Measurements from ENCODE around the gene JSRP1.

Gene JSRP1

GRCh38 chr19:2287585-2288337 is 31.5 kb upstream of the JSRP1 start:
- Histone ChIP-seq H3K36me3 (ENCODE audit: control insufficient read depth, low read length) (peaks cover 15% of the 10 kb centered on the region), H3K9me3 (ENCODE audit: control insufficient read depth, insufficient read depth, low read length) (no peaks in the 10 kb centered on the region), H3K27me3 (ENCODE audit: control insufficient read depth, low read length) (peaks cover 3% of the 10 kb centered on the region; the same call in 1 of the 2 replicates), H3K27ac (ENCODE audit: low read depth, low read length) (no peak overlapping the region), H3K4me2 (ENCODE audit: low read length) (peak overlapping the region; percentile 78; the same call in 1 of the 2 replicates), H3F3A (ENCODE audit: control insufficient read depth, insufficient read depth) (peaks cover 10% of the 10 kb centered on the region), H3K4me3 (ENCODE audit: low read length) (no peak overlapping the region), H3K4me1 (ENCODE audit: control insufficient read depth, low read length) (peaks cover 37% of the 10 kb centered on the region), H3K9me2 (replicated peaks; ENCODE audit: control insufficient read depth, low read length) (no peaks in the 10 kb centered on the region), H3K79me2 (ENCODE audit: control insufficient read depth, low read length) (peaks cover 33% of the 10 kb centered on the region), H4K20me1 (ENCODE audit: control insufficient read depth, insufficient read depth, low read depth, low read length) (no peaks in the 10 kb centered on the region)
- TF ChIP-seq, protein P1, sequence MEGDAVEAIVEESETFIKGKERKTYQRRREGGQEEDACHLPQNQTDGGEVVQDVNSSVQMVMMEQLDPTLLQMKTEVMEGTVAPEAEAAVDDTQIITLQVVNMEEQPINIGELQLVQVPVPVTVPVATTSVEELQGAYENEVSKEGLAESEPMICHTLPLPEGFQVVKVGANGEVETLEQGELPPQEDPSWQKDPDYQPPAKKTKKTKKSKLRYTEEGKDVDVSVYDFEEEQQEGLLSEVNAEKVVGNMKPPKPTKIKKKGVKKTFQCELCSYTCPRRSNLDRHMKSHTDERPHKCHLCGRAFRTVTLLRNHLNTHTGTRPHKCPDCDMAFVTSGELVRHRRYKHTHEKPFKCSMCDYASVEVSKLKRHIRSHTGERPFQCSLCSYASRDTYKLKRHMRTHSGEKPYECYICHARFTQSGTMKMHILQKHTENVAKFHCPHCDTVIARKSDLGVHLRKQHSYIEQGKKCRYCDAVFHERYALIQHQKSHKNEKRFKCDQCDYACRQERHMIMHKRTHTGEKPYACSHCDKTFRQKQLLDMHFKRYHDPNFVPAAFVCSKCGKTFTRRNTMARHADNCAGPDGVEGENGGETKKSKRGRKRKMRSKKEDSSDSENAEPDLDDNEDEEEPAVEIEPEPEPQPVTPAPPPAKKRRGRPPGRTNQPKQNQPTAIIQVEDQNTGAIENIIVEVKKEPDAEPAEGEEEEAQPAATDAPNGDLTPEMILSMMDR (IDR thresholded peaks at IDR 0.05; ENCODE audit: low read depth, low read length, poor library complexity, severe bottlenecking) = no peak
- TF ChIP-seq EZH2phosphoT487 (IDR thresholded peaks at IDR 0.05; ENCODE audit: borderline replicate concordance, low read length) = no peak

DNA sequence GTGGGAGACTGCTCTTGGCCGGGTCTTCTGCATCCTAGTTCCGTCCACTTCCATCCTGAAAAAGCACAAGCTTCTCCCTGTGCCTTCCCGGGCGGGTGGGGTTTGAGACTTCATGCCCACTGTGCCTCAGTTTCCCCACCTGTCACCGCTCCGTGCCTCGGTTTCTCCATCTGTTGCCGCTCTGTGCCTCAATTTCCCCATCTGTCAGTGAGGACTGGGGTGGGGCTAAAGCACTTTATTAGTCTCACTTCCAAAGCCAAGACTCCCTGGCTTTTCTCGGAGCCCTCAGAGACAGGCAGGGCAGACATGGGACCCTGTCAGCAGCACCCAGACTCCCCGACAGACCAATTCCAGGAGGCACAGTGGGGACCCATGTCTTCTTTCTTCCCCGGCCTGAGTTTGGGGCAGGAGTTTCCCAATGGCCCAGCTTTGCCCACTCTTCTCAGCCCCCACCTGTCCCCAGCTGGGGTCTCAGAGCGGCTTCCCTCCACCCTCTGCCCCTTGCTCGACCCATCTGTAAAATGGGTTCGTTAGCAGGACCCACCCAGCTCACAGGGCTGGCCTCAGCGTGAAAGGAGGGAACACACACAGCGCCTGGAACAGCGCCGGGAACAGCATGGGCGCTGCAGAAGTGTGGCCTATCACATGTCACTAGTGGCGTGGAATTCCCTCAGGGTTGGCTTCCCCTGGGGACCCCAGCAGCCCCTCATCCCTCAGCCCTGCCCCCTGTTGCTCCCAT is 30.4 kb upstream of the JSRP1 start:
- H3K4me1 ChIP-seq (ENCODE audit: control insufficient read depth, low read length) = peaks cover 49% of the 10 kb centered on the region
- H3K9me3 ChIP-seq (ENCODE audit: control insufficient read depth, insufficient read depth, low read length) = no peaks in the 10 kb centered on the region
- no peaks in the 10 kb centered on the region for H4K20me1 ChIP-seq (ENCODE audit: control insufficient read depth, insufficient read depth, low read depth, low read length)
- H3K4me2 ChIP-seq (ENCODE audit: low read length) = no peak overlapping the region
- H3K4me3 ChIP-seq (ENCODE audit: low read length) = no peak overlapping the region
- peaks cover 13% of the 10 kb centered on the region for H3K27me3 ChIP-seq (ENCODE audit: control insufficient read depth, low read length)
- H3K27ac ChIP-seq (ENCODE audit: low read depth, low read length) = no peak overlapping the region
- peaks cover 8% of the 10 kb centered on the region for H3K36me3 ChIP-seq (ENCODE audit: control insufficient read depth, low read length)
- no peaks in the 10 kb centered on the region for H3K9me2 ChIP-seq (replicated peaks; ENCODE audit: control insufficient read depth, low read length)
- H3K79me2 ChIP-seq (ENCODE audit: control insufficient read depth, low read length) = peaks cover 22% of the 10 kb centered on the region
- H3F3A ChIP-seq (ENCODE audit: control insufficient read depth, insufficient read depth) = peaks cover 10% of the 10 kb centered on the region
- no peak for TF ChIP-seq EZH2phosphoT487 (IDR thresholded peaks at IDR 0.05; ENCODE audit: borderline replicate concordance, low read length)
- TF ChIP-seq, protein P1 (IDR thresholded peaks at IDR 0.05; ENCODE audit: low read depth, low read length, poor library complexity, severe bottlenecking) = no peak

DNA sequence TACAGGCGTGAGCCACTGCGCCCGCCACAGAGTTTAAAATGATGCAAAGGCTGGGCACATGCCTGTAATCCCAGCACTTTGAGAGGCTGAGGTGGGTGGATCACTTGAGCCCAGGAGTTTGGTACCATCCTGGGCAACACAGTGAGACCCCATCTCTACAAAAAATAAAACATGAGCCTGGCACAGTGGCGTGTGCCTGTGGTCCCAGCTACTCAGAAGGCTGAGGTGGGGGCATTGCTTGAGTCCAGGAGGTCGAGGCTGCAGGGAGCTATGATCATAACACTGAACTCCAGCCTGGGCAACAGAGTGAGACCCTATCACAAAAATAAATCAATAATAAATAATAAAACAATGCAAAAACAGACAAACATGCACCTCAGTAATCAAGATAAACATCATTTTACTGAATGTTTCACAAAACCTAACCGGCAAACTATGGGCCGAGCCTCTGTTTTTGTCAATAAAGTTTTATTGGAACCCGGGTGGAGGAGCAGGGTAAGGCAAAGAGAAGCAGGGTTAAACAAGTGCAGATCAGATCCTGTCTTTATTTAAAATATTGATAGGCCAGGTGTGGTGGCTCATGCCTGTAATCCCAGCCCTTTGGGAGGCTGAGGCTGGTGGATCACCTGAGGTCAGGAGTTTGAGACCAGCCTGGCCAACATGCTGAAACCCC is 27.8 kb upstream of the JSRP1 start:
- TF ChIP-seq EZH2phosphoT487 (IDR thresholded peaks at IDR 0.05; ENCODE audit: borderline replicate concordance, low read length) = no peak
- TF ChIP-seq, protein P1 (IDR thresholded peaks at IDR 0.05; ENCODE audit: low read depth, low read length, poor library complexity, severe bottlenecking) = no peak
- no peaks in the 10 kb centered on the region for H3K9me3 ChIP-seq (ENCODE audit: control insufficient read depth, insufficient read depth, low read length)
- peaks cover 34% of the 10 kb centered on the region for H3K4me1 ChIP-seq (ENCODE audit: control insufficient read depth, low read length)
- peaks cover 13% of the 10 kb centered on the region for H3K27me3 ChIP-seq (ENCODE audit: control insufficient read depth, low read length)
- peaks cover 8% of the 10 kb centered on the region; the same call in 1 of the 2 replicates for H3F3A ChIP-seq (ENCODE audit: control insufficient read depth, insufficient read depth)
- H3K4me3 ChIP-seq (ENCODE audit: low read length) = no peak overlapping the region
- no peak overlapping the region for H3K4me2 ChIP-seq (ENCODE audit: low read length)
- H4K20me1 ChIP-seq (ENCODE audit: control insufficient read depth, insufficient read depth, low read depth, low read length) = no peaks in the 10 kb centered on the region
- H3K9me2 ChIP-seq (replicated peaks; ENCODE audit: control insufficient read depth, low read length) = no peaks in the 10 kb centered on the region
- H3K36me3 ChIP-seq (ENCODE audit: control insufficient read depth, low read length) = no peaks in the 10 kb centered on the region
- H3K79me2 ChIP-seq (ENCODE audit: control insufficient read depth, low read length) = peaks cover 5% of the 10 kb centered on the region
- no peak overlapping the region for H3K27ac ChIP-seq (ENCODE audit: low read depth, low read length)
